Stimulated activated effector memory CD8-positive, alpha-beta T cell treated with anti-CD3 and anti-CD28 coated beads, Interleukin-12 subunit alpha, Interleukin-12 subunit beta, amount 100 ng/mL, for 72 hours (primary cell): ENCODE results near the gene HUS1.
"Not testable (repeated sequence)": the region's sequence is repeated elsewhere in the genome, so short reads cannot be mapped to it uniquely, and the experiment has no call there.

Experiments
- ATAC-seq: fragments of 150-1000 bp; cut with Tn5 transposase; 2 replicates; pipeline ENCODE4 v1.10.0; 2021
- DNase-seq, 2 donors: peaks; one replicate each; pipeline ENCODE4 v3.0.0; 2021 to 2022; ENCODE audit warnings: low spot score in 2 of 2
- H3K27ac Mint-ChIP-seq: one replicate; pipeline ENCODE4 v1.8.0; 2022; ENCODE audit warnings: mild to moderate bottlenecking, mixed read lengths
- H3K36me3 Mint-ChIP-seq: one replicate; pipeline ENCODE4 v1.8.0; 2022; ENCODE audit warnings: mild to moderate bottlenecking, mixed read lengths
- H3K4me1 Mint-ChIP-seq: one replicate; pipeline ENCODE4 v1.8.0; 2022; ENCODE audit warnings: mixed read lengths
- H3K4me3 Mint-ChIP-seq: one replicate; pipeline ENCODE4 v1.8.0; 2022; ENCODE audit warnings: mild to moderate bottlenecking, mixed read lengths
- H3K9me3 Mint-ChIP-seq: one replicate; pipeline ENCODE4 v1.8.0; 2022; ENCODE audit warnings: mixed read lengths

The HUS1 gene

GRCh38 chr7:47931005-47932004, 48.1 kb downstream of the HUS1 start:
- DNase-seq (no peak), ATAC-seq (no peak)
- no peaks in the 10 kb centered on the region for H3K36me3 Mint-ChIP-seq
- no peaks in the 10 kb centered on the region for H3K9me3 Mint-ChIP-seq
- no peak overlapping the region for H3K4me3 Mint-ChIP-seq
- H3K4me1 Mint-ChIP-seq: no peaks in the 10 kb centered on the region
- H3K27ac Mint-ChIP-seq: no peak overlapping the region

- no peak overlapping the region for H3K4me3 Mint-ChIP-seq
- ATAC-seq: no peak
- H3K4me1 Mint-ChIP-seq: no peaks in the 10 kb centered on the region
- no peaks in the 10 kb centered on the region for H3K36me3 Mint-ChIP-seq
- H3K27ac Mint-ChIP-seq: no peak overlapping the region
- H3K9me3 Mint-ChIP-seq: no peaks in the 10 kb centered on the region
- DNase-seq: no peak
These were observed 55.1 kb downstream of the HUS1 start for GRCh38 chr7:47924266-47924665.

GRCh38 chr7:47923081-47923875, 56.1 kb downstream of the HUS1 start:
- DNase-seq, H3K4me3 Mint-ChIP-seq, H3K4me1 Mint-ChIP-seq, H3K9me3 Mint-ChIP-seq, ATAC-seq, H3K27ac Mint-ChIP-seq, H3K36me3 Mint-ChIP-seq: not testable (repeated sequence)

- not testable (repeated sequence) for ATAC-seq, H3K36me3 Mint-ChIP-seq, DNase-seq, H3K9me3 Mint-ChIP-seq, H3K4me1 Mint-ChIP-seq, H3K27ac Mint-ChIP-seq, H3K4me3 Mint-ChIP-seq
These were observed 62.9 kb downstream of the HUS1 start for GRCh38 chr7:47916514-47916913.

- Mint-ChIP-seq H3K27ac (no peak overlapping the region), H3K4me1 (no peaks in the 10 kb centered on the region), H3K36me3 (no peaks in the 10 kb centered on the region), H3K4me3 (no peak overlapping the region), H3K9me3 (no peaks in the 10 kb centered on the region)
- no peak for DNase-seq
- ATAC-seq: no peak
These were observed 63.8 kb downstream of the HUS1 start for GRCh38 chr7:47915616-47915976.

GRCh38 chr7:47914717-47915615, 64.4 kb downstream of the HUS1 start:
- H3K27ac Mint-ChIP-seq: no peak overlapping the region
- DNase-seq (no peak), ATAC-seq (no peak)
- no peaks in the 10 kb centered on the region for H3K36me3 Mint-ChIP-seq
- H3K4me1 Mint-ChIP-seq: no peaks in the 10 kb centered on the region
- H3K4me3 Mint-ChIP-seq: no peak overlapping the region
- H3K9me3 Mint-ChIP-seq: no peaks in the 10 kb centered on the region
